K562 (cell line): ENCODE measurements around the gene GANAB. TPM values are rescaled to one million over a fixed set of nuclear protein-coding genes. Genes with fewer than 3 reads are reported as not detected.

Source experiments
- GABPB1 ChIP-seq: sonication (generic); formaldehyde crosslinking; IDR thresholded peaks from 2 replicates; pipeline ENCODE4 v1.8.0; 2022; ENCODE audit warnings: mild to moderate bottlenecking, missing genetic modification reagents
- HCFC1 ChIP-seq: IDR thresholded peaks from 2 replicates; pipeline ENCODE4 v1.6.1; 2012; ENCODE audit warnings: low read depth, low read length, improper control_type of control experiment
- IRF2 ChIP-seq: sonication (generic); formaldehyde crosslinking; IDR thresholded peaks from 2 replicates; pipeline ENCODE4 v1.8.1; 2022; ENCODE audit warnings: mild to moderate bottlenecking, missing genetic modification reagents
- MEIS2 ChIP-seq: fragments of 450-650 bp; IDR thresholded peaks from 2 replicates; pipeline ENCODE4 v1.6.1; 2014; ENCODE audit warnings: mild to moderate bottlenecking; ENCODE audit not compliant: partially characterized antibody
- PTRF ChIP-seq: fragments of 450-650 bp; IDR thresholded peaks from 2 replicates; pipeline ENCODE4 v1.6.1; 2016; ENCODE audit warnings: mild to moderate bottlenecking, missing genetic modification characterization, missing compliant biosample characterization
- RFX5 ChIP-seq: IDR thresholded peaks from 2 replicates; pipeline ENCODE4 v1.6.1; 2011; ENCODE audit warnings: low read depth, mild to moderate bottlenecking, improper control_type of control experiment, low read length
- SOX6 ChIP-seq: fragments of 450-650 bp; IDR thresholded peaks from 2 replicates; pipeline ENCODE4 v1.6.1; 2014; ENCODE audit warnings: mild to moderate bottlenecking
- TGIF2 ChIP-seq: sonication (generic); formaldehyde crosslinking; IDR thresholded peaks from 2 replicates; pipeline ENCODE4 v1.8.1; 2022; ENCODE audit warnings: mild to moderate bottlenecking, missing genetic modification reagents, moderate library complexity
- XRCC4 ChIP-seq: IDR thresholded peaks from one replicate; pipeline ENCODE4 v1.6.1; 2011; ENCODE audit not compliant: insufficient read depth, insufficient read length; ENCODE audit errors: extremely low read depth
- ZNF133 ChIP-seq: fragments of 250-450 bp; sonication (Bioruptor Pico); IDR thresholded peaks from 2 replicates; pipeline ENCODE4 v1.4.0; 2020; ENCODE audit warnings: mild to moderate bottlenecking
- ZNF134 ChIP-seq: fragments of 250-450 bp; sonication (Bioruptor Pico); conservative IDR thresholded peaks from 2 replicates; pipeline ENCODE4 v1.4.0; 2020
- ZNF232 ChIP-seq: sonication (generic); formaldehyde crosslinking; IDR thresholded peaks from 2 replicates; pipeline ENCODE4 v1.8.0; 2022; ENCODE audit warnings: mild to moderate bottlenecking, missing genetic modification reagents
- polyA plus RNA-seq, 8 experiments: library from polyadenylated mRNA; depleted of rRNA in 4 of 8; stranded (reverse) in 5 of 8; unstranded in 3 of 8; fragments of >200 nt; fragmentation: Nextera tagmentation in 2 of 8; fragmentation: Illumina TruSeq in 1 of 8; extraction: Ambion mirVana in 2 of 8; extraction: Trizol in 1 of 8; gene quantifications; 2 replicates each; pipeline versions ENCODE4 v1.2.1 to v1.2.3, GENCODE V29; 2011 to 2014; ENCODE audit warnings: inconsistent platforms in 1 of 8, missing spikeins in 1 of 8
- total RNA-seq, 7 experiments: library from RNA; depleted of rRNA in 6 of 7; stranded (reverse); fragments of >200 nt in 6 of 7; fragmentation: Illumina TruSeq in 2 of 7; extraction: Trizol in 2 of 7; gene quantifications; 2 replicates each; pipeline versions ENCODE4 v1.2.1 to v1.2.3, GENCODE V29; 2011 to 2021; ENCODE audit warnings: low replicate concordance in 1 of 7
- TF ChIP-seq, protein P1 (sequence below): fragments of 250-450 bp; sonication (Bioruptor Pico); IDR thresholded peaks from 2 replicates; pipeline ENCODE4 v1.4.0; 2020; ENCODE audit warnings: mild to moderate bottlenecking, moderate library complexity, borderline replicate concordance
- TF ChIP-seq, protein P2 (sequence below): fragments of 450-650 bp; formaldehyde crosslinking; IDR thresholded peaks from 2 replicates; pipeline ENCODE4 v1.4.0; 2020; ENCODE audit warnings: mild to moderate bottlenecking, moderate library complexity
- TF ChIP-seq, protein P3 (sequence below): sonication (generic); formaldehyde crosslinking; IDR thresholded peaks from 2 replicates; pipeline ENCODE4 v1.8.1; 2022; ENCODE audit warnings: missing genetic modification reagents
- TF ChIP-seq, protein P4 (sequence below), 2 experiments: fragments of 150-350 bp in 1 of 2; IDR thresholded peaks; 2 replicates each; pipeline ENCODE4 v1.6.1; 2012 to 2016; ENCODE audit warnings: low read depth in 2 of 2, low read length in 2 of 2, mild to moderate bottlenecking in 1 of 2, moderate library complexity in 1 of 2
- TF ChIP-seq, protein P5 (sequence below): fragments of 450-650 bp; IDR thresholded peaks from 2 replicates; pipeline ENCODE4 v1.6.1; 2017; ENCODE audit warnings: mild to moderate bottlenecking, moderate library complexity

GANAB gene
- total and polyA plus RNA-seq, 9 of the 15 experiments (the other 6 are each of a cell fraction or from before 2014, with no cell fraction given): 6.5 to 284 (median 161) TPM

DNA sequence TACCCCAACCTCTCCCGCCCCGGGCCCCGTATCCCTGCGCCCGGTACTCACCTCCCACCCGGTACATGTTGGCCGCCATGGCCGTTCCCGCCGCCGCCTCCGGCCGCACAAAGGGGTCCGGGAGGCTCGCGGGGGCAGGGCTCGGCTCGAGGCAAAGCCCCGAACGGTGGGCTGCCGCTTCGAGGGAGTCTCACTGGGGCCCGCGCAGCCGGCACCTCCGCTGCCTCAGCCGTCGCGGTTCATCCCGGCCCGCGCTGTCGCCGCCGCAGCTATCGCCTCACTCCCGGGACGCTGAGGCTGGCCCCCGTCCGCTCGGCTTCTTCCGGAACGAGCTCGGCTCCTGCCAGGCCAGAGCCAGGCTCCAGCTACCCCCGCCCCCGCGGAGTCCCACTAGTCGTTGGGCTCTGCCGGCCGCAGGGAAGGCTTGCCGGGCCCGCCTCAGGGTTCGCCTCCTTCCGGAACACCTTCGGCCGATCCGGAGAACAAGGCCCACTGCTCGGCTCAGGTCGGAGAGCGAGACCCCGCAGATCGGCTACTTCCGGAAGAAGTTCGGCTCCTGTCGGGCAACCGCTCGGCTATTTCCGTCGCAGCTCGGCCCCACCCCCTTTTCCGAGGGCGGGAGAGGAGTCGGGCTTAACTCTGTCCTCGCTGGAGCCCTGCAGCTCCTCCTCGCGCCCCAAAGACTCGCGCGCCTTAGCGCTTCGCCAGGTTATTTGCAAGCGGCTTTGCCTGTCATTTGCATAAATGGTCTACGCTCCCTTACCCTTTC, 44.9 kb downstream of the GANAB start, which contains the start of gene MTA2 (continued):
- TF ChIP-seq, protein P1, sequence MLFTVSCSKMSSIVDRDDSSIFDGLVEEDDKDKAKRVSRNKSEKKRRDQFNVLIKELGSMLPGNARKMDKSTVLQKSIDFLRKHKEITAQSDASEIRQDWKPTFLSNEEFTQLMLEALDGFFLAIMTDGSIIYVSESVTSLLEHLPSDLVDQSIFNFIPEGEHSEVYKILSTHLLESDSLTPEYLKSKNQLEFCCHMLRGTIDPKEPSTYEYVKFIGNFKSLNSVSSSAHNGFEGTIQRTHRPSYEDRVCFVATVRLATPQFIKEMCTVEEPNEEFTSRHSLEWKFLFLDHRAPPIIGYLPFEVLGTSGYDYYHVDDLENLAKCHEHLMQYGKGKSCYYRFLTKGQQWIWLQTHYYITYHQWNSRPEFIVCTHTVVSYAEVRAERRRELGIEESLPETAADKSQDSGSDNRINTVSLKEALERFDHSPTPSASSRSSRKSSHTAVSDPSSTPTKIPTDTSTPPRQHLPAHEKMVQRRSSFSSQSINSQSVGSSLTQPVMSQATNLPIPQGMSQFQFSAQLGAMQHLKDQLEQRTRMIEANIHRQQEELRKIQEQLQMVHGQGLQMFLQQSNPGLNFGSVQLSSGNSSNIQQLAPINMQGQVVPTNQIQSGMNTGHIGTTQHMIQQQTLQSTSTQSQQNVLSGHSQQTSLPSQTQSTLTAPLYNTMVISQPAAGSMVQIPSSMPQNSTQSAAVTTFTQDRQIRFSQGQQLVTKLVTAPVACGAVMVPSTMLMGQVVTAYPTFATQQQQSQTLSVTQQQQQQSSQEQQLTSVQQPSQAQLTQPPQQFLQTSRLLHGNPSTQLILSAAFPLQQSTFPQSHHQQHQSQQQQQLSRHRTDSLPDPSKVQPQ (CRISPR knock-in tag): no peak
- TF ChIP-seq ZNF133 (no peak), ZNF232 (CRISPR knock-in tag) (no peak), MEIS2 (no peak), SOX6 (no peak; the same call in 1 of the 2 replicates), IRF2 (CRISPR knock-in tag) (no peak), GABPB1 (no peak; the same call in 1 of the 2 replicates), TGIF2 (peak; percentile 65; the same call in 1 of the 2 replicates), PTRF (tag) (no peak), XRCC4 (no peak), HCFC1 (no peak), RFX5 (no peak), ZNF134 (CRISPR knock-in tag) (no peak)
- TF ChIP-seq, protein P2, sequence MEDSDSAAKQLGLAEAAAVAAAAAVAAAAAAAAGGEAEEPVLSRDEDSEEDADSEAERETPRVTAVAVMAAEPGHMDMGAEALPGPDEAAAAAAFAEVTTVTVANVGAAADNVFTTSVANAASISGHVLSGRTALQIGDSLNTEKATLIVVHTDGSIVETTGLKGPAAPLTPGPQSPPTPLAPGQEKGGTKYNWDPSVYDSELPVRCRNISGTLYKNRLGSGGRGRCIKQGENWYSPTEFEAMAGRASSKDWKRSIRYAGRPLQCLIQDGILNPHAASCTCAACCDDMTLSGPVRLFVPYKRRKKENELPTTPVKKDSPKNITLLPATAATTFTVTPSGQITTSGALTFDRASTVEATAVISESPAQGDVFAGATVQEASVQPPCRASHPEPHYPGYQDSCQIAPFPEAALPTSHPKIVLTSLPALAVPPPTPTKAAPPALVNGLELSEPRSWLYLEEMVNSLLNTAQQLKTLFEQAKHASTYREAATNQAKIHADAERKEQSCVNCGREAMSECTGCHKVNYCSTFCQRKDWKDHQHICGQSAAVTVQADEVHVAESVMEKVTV: peak; percentile 100
- TF ChIP-seq, protein P3, sequence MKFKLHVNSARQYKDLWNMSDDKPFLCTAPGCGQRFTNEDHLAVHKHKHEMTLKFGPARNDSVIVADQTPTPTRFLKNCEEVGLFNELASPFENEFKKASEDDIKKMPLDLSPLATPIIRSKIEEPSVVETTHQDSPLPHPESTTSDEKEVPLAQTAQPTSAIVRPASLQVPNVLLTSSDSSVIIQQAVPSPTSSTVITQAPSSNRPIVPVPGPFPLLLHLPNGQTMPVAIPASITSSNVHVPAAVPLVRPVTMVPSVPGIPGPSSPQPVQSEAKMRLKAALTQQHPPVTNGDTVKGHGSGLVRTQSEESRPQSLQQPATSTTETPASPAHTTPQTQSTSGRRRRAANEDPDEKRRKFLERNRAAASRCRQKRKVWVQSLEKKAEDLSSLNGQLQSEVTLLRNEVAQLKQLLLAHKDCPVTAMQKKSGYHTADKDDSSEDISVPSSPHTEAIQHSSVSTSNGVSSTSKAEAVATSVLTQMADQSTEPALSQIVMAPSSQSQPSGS (CRISPR knock-in tag): no peak
- TF ChIP-seq, protein P4, sequence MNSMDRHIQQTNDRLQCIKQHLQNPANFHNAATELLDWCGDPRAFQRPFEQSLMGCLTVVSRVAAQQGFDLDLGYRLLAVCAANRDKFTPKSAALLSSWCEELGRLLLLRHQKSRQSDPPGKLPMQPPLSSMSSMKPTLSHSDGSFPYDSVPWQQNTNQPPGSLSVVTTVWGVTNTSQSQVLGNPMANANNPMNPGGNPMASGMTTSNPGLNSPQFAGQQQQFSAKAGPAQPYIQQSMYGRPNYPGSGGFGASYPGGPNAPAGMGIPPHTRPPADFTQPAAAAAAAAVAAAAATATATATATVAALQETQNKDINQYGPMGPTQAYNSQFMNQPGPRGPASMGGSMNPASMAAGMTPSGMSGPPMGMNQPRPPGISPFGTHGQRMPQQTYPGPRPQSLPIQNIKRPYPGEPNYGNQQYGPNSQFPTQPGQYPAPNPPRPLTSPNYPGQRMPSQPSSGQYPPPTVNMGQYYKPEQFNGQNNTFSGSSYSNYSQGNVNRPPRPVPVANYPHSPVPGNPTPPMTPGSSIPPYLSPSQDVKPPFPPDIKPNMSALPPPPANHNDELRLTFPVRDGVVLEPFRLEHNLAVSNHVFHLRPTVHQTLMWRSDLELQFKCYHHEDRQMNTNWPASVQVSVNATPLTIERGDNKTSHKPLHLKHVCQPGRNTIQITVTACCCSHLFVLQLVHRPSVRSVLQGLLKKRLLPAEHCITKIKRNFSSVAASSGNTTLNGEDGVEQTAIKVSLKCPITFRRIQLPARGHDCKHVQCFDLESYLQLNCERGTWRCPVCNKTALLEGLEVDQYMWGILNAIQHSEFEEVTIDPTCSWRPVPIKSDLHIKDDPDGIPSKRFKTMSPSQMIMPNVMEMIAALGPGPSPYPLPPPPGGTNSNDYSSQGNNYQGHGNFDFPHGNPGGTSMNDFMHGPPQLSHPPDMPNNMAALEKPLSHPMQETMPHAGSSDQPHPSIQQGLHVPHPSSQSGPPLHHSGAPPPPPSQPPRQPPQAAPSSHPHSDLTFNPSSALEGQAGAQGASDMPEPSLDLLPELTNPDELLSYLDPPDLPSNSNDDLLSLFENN (IDR thresholded peaks at IDR 0.05; ENCODE audit: low read depth in 2 of 2, low read length in 2 of 2): no peak
- TF ChIP-seq, protein P5, sequence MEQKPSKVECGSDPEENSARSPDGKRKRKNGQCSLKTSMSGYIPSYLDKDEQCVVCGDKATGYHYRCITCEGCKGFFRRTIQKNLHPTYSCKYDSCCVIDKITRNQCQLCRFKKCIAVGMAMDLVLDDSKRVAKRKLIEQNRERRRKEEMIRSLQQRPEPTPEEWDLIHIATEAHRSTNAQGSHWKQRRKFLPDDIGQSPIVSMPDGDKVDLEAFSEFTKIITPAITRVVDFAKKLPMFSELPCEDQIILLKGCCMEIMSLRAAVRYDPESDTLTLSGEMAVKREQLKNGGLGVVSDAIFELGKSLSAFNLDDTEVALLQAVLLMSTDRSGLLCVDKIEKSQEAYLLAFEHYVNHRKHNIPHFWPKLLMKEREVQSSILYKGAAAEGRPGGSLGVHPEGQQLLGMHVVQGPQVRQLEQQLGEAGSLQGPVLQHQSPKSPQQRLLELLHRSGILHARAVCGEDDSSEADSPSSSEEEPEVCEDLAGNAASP: no peak
